Activated CD8-positive, alpha-beta T cell treated with anti-CD3 and anti-CD28 coated beads, Interleukin-2, amount 10 ng/mL, durations not matched to agents 7 days and 5 days (primary cell): Measurements from ENCODE around the gene CYB5A. TPM values are rescaled to one million over a fixed set of nuclear protein-coding genes. Genes with fewer than 3 reads are reported as not detected.

Source experiments
- ATAC-seq: fragments of 150-1000 bp; cut with Tn5 transposase; one replicate; pipeline ENCODE4 v1.10.0; 2021; ENCODE audit warnings: moderate library complexity
- CTCF ChIA-PET: fragments of 350-600 bp; sonication (Branson Sonifier 250); formaldehyde crosslinking; loops from one replicate; lab custom pipeline; 2021; ENCODE audit warnings: antibody characterized with exemption; lab: Charles Lee
- POLR2A ChIA-PET: fragments of 350-600 bp; sonication (Branson Sonifier 250); formaldehyde crosslinking; loops from one replicate; lab custom pipeline; 2021; ENCODE audit warnings: antibody characterized with exemption; lab: Charles Lee
- DNase-seq: peaks from one replicate; pipeline ENCODE4 v3.0.0-alpha.2; 2020
- H3K27ac Mint-ChIP-seq: one replicate; pipeline ENCODE4 v1.8.0; 2021; ENCODE audit warnings: mild to moderate bottlenecking, mixed read lengths
- H3K27me3 Mint-ChIP-seq: one replicate; pipeline ENCODE4 v1.8.0; 2021; ENCODE audit warnings: low read depth, mixed read lengths
- H3K36me3 Mint-ChIP-seq: one replicate; pipeline ENCODE4 v1.8.0; 2021; ENCODE audit warnings: low read depth, mixed read lengths
- H3K4me1 Mint-ChIP-seq: one replicate; pipeline ENCODE4 v1.8.0; 2021; ENCODE audit warnings: low read depth, mixed read lengths
- H3K4me3 Mint-ChIP-seq: one replicate; pipeline ENCODE4 v1.8.0; 2021; ENCODE audit warnings: mild to moderate bottlenecking, mixed read lengths
- H3K9me3 Mint-ChIP-seq: one replicate; pipeline ENCODE4 v1.8.0; 2022; ENCODE audit warnings: mixed read lengths; ENCODE audit not compliant: insufficient read depth
- total RNA-seq, 2 experiments: library from RNA; stranded (reverse); gene quantifications; one replicate each; pipeline ENCODE4 v1.2.3, GENCODE V29; 2021

The CYB5A gene
- total RNA-seq, 2 experiments from 2014 or later = 28.7 to 31.3 TPM

DNA sequence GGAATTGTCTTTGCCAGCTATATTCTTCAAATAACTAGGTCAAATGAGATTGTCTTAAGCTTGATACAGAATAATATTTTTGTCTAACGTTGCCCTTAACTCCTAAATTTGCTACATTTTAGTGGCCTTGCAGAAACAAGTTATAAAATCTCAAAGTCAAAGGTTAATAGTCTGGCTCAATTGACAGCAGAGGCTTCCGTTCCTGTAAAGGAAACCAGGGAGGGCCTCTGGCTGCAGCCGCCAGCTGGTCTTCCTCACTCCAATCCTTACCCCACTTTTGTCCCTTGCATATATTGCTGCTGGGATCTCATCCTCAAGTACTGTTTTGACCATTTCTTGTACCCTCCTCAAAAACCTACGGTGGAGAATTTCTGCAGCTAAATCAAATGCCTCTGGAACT, 17.1 kb downstream of the CYB5A start:
- no peaks in the 10 kb centered on the region for H3K9me3 Mint-ChIP-seq
- CTCF ChIA-PET = interaction anchor here (1.5 kb wide), 1 partner anchor 218 kb away, joined by 3 read pairs; no protein-coding TSS in a partner anchor
- no peaks in the 10 kb centered on the region for H3K4me1 Mint-ChIP-seq
- DNase-seq (no peak), ATAC-seq (no peak)
- H3K4me3 Mint-ChIP-seq = no peak overlapping the region
- no peaks in the 10 kb centered on the region for H3K36me3 Mint-ChIP-seq
- H3K27me3 Mint-ChIP-seq = no peaks in the 10 kb centered on the region
- H3K27ac Mint-ChIP-seq = no peak overlapping the region
- POLR2A ChIA-PET = no interaction called here

GRCh38 chr18:74273394-74273793, 18.4 kb downstream of the CYB5A start:
- Mint-ChIP-seq H3K36me3 (no peaks in the 10 kb centered on the region), H3K27me3 (no peaks in the 10 kb centered on the region), H3K4me1 (no peaks in the 10 kb centered on the region), H3K4me3 (no peak overlapping the region), H3K27ac (no peak overlapping the region), H3K9me3 (no peaks in the 10 kb centered on the region)
- CTCF ChIA-PET = interaction anchor here (1.0 to 1.3 kb wide), 2 partner anchors 15 to 37 kb away, joined by 3 to 4 read pairs; no protein-coding TSS in a partner anchor
- POLR2A ChIA-PET = interaction anchor here (0.7 kb wide), 1 partner anchor 324 kb away, joined by 3 read pairs; no protein-coding TSS in a partner anchor
- ATAC-seq (no peak), DNase-seq (no peak)

DNA sequence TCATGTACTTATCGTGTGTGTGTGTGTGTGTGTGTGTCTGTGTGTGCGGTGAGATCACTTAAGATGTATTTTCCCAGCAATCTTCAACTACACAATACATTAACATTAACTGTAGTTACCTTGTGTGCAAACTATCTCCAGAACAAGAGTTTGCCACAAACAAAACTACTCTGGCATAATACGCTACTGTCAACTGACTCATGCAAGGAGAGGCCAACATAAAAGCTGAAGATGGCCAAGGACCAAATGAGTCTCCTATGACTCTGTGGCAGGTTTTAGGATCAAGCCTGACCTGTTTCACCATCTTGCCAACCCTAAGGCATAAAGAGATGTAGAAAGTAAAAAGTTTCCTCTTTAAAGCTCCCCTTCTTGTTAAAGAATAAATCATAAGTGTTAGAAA, 20.1 kb downstream of the CYB5A start:
- ChIA-PET POLR2A (no interaction called here), CTCF (no interaction called here)
- Mint-ChIP-seq H3K36me3 (no peaks in the 10 kb centered on the region), H3K9me3 (no peaks in the 10 kb centered on the region), H3K4me1 (no peaks in the 10 kb centered on the region), H3K27ac (no peak overlapping the region), H3K27me3 (no peaks in the 10 kb centered on the region), H3K4me3 (no peak overlapping the region)
- ATAC-seq (no peak), DNase-seq (no peak)

DNA sequence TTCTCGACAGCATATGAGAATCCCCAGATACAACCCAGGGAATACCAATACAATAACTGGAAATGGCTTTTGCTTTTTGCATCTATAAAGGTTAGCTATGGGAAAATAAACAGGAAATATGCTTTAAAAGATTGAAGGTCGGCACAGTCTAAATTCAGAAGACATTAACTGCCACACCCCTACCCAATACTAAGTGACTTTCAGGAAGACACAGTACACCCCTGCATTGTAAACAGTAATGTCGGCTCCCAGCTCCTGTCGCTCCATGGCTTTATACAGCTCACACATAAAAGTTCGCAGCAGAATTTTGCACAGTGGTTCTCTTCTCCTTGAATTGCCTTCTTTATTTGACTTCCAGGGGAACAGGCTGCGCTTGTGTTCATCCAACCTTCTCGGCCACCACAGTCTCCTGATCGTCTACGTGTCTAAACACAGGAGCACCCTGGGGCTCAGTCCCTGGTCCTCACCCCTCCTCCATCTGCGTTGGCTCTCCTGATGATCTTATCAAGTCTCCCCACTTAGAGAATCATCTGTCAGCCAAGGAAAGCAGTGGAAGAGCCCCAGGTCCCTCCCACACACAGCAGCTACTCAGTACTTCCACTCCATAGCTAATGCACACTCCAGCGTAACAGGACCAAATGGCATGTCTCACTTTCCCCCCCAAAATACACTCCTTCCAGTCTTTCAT, 22.7 kb downstream of the CYB5A start:
- Mint-ChIP-seq H3K27me3 (no peaks in the 10 kb centered on the region), H3K36me3 (no peaks in the 10 kb centered on the region), H3K9me3 (no peaks in the 10 kb centered on the region), H3K4me1 (no peaks in the 10 kb centered on the region), H3K4me3 (no peak overlapping the region), H3K27ac (no peak overlapping the region)
- POLR2A ChIA-PET = no interaction called here
- CTCF ChIA-PET = no interaction called here
- ATAC-seq (no peak), DNase-seq (no peak)

DNA sequence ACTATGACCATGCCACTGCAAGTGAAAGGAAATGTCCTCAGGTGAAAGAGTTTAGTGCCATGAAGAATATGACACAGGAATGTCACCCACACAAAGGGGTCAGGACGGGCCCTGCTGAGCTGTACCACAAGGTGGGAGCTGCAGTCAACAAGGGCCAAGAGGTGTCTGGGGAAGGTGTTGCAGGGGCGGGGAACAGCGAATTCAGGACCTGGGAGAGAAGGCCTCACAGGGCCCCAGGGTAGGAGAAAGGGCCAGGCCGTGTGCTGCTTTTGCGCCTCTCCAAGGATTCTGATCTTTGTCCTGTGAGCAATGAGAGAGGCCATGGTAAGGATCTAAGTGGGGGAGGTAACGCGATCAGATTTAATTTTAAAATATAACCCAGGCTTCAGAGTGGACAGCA, 23.6 kb downstream of the CYB5A start:
- Mint-ChIP-seq H3K4me3 (no peak overlapping the region), H3K27me3 (no peaks in the 10 kb centered on the region), H3K9me3 (no peaks in the 10 kb centered on the region), H3K4me1 (no peaks in the 10 kb centered on the region), H3K27ac (no peak overlapping the region), H3K36me3 (no peaks in the 10 kb centered on the region)
- POLR2A ChIA-PET = no interaction called here
- DNase-seq (no peak), ATAC-seq (no peak)
- CTCF ChIA-PET = no interaction called here

- ChIA-PET POLR2A (no interaction called here), CTCF (no interaction called here)
- Mint-ChIP-seq H3K27me3 (no peaks in the 10 kb centered on the region), H3K36me3 (no peaks in the 10 kb centered on the region), H3K4me3 (no peak overlapping the region), H3K9me3 (no peaks in the 10 kb centered on the region), H3K27ac (no peak overlapping the region), H3K4me1 (no peaks in the 10 kb centered on the region)
- ATAC-seq = no peak
- DNase-seq = no peak
These were observed 25.6 kb downstream of the CYB5A start for GRCh38 chr18:74266161-74266560.

DNA sequence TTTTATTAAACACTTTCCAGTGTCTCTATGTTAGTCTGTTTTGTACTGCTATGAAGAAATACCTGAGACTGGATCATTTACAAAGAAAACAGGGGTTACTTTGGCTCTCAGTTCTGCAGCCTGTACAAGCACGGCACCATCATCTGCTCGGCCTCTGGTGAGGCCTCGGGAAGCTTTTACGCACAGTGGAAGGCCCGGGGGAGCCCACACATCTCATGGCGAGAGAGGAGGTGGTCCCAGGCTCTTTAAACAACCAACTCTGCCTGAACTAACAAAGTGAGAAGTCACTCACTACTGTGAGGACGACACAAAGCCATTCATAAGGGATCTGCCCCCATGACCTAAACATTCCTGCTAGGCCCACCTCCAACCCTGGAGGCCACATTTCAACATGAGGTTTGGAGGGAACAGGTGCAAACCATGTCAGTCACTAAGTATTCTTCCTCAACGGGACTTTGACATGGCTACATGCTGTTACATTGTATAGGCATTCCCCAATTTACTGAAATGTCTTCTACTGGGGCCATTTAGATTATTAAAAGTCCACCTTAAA, 26.1 kb downstream of the CYB5A start:
- ATAC-seq (no peak), DNase-seq (no peak)
- H3K4me3 Mint-ChIP-seq = no peak overlapping the region
- no peak overlapping the region for H3K27ac Mint-ChIP-seq
- no peaks in the 10 kb centered on the region for H3K4me1 Mint-ChIP-seq
- CTCF ChIA-PET = no interaction called here
- H3K27me3 Mint-ChIP-seq = no peaks in the 10 kb centered on the region
- no peaks in the 10 kb centered on the region for H3K36me3 Mint-ChIP-seq
- POLR2A ChIA-PET = no interaction called here
- no peaks in the 10 kb centered on the region for H3K9me3 Mint-ChIP-seq

- ATAC-seq (no peak), DNase-seq (no peak)
- H3K36me3 Mint-ChIP-seq = no peaks in the 10 kb centered on the region
- no peak overlapping the region for H3K4me3 Mint-ChIP-seq
- H3K27me3 Mint-ChIP-seq = no peaks in the 10 kb centered on the region
- H3K27ac Mint-ChIP-seq = no peak overlapping the region
- CTCF ChIA-PET = no interaction called here
- POLR2A ChIA-PET = no interaction called here
- no peaks in the 10 kb centered on the region for H3K4me1 Mint-ChIP-seq
- no peaks in the 10 kb centered on the region for H3K9me3 Mint-ChIP-seq
These were observed 27.3 kb downstream of the CYB5A start for GRCh38 chr18:74264303-74265020.

GRCh38 chr18:74261053-74261713, 30.6 kb downstream of the CYB5A start:
- Mint-ChIP-seq H3K27ac (no peak overlapping the region), H3K4me3 (no peak overlapping the region), H3K9me3 (no peaks in the 10 kb centered on the region), H3K4me1 (no peaks in the 10 kb centered on the region), H3K27me3 (no peaks in the 10 kb centered on the region), H3K36me3 (no peaks in the 10 kb centered on the region)
- DNase-seq (no peak), ATAC-seq (no peak)
- CTCF ChIA-PET = no interaction called here
- POLR2A ChIA-PET = interaction anchor here (1.0 kb wide), 1 partner anchor 23 kb away, joined by 3 read pairs; no protein-coding TSS in a partner anchor

DNA sequence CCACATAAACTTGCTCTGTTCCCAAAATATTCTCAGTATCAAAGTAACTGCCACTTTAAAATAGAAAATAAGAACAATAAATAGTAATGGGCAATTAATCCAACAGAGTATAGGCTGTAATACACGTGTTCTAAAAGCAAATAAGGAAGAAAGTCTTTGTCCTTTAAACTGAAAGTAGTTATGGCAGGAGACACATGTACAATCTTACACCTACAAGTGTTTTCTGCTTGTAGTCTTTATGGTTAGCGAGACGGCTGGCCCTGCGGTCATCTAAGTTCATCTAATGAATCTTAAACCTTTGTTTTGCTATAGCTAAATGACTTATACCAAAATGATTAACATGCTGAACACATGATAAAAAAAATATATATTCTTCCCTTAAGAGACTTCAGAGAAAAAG, 32.4 kb downstream of the CYB5A start:
- POLR2A ChIA-PET = no interaction called here
- no peak for DNase-seq
- no peaks in the 10 kb centered on the region for H3K36me3 Mint-ChIP-seq
- H3K4me3 Mint-ChIP-seq = no peak overlapping the region
- H3K27me3 Mint-ChIP-seq = no peaks in the 10 kb centered on the region
- ATAC-seq = no peak
- no peaks in the 10 kb centered on the region for H3K4me1 Mint-ChIP-seq
- CTCF ChIA-PET = no interaction called here
- no peak overlapping the region for H3K27ac Mint-ChIP-seq
- no peaks in the 10 kb centered on the region for H3K9me3 Mint-ChIP-seq

GRCh38 chr18:74257083-74257482, 34.7 kb downstream of the CYB5A start:
- ChIA-PET POLR2A (interaction anchor here (0.7 kb wide), 1 partner anchor 23 kb away, joined by 3 read pairs; no protein-coding TSS in a partner anchor), CTCF (no interaction called here)
- ATAC-seq (no peak), DNase-seq (no peak)
- no peaks in the 10 kb centered on the region for H3K9me3 Mint-ChIP-seq
- H3K27me3 Mint-ChIP-seq = no peaks in the 10 kb centered on the region
- H3K36me3 Mint-ChIP-seq = no peaks in the 10 kb centered on the region
- H3K27ac Mint-ChIP-seq = no peak overlapping the region
- no peak overlapping the region for H3K4me3 Mint-ChIP-seq
- no peaks in the 10 kb centered on the region for H3K4me1 Mint-ChIP-seq

GRCh38 chr18:74256190-74256589, 35.6 kb downstream of the CYB5A start:
- H3K9me3 Mint-ChIP-seq = no peaks in the 10 kb centered on the region
- DNase-seq (no peak), ATAC-seq (no peak)
- no peak overlapping the region for H3K27ac Mint-ChIP-seq
- no peaks in the 10 kb centered on the region for H3K4me1 Mint-ChIP-seq
- H3K27me3 Mint-ChIP-seq = no peaks in the 10 kb centered on the region
- POLR2A ChIA-PET = no interaction called here
- CTCF ChIA-PET = no interaction called here
- no peaks in the 10 kb centered on the region for H3K36me3 Mint-ChIP-seq
- H3K4me3 Mint-ChIP-seq = no peak overlapping the region
